GM23338 (cell line): ENCODE results near the gene LRBA. TPM values are rescaled to one million over a fixed set of nuclear protein-coding genes. Genes with fewer than 3 reads are reported as not detected.

Experiments
- ATAC-seq: fragments of 200-7000 bp; cut with Tn5 transposase; 3 replicates; pipeline ENCODE4 v1.9.1; 2020
- DNase-seq: peaks from one replicate; pipeline ENCODE4 v3.0.0-alpha.2; 2015; ENCODE audit warnings: low spot score
- H2AFZ ChIP-seq: fragments of 200-600 bp; sonication (generic); 2 replicates; pipeline ENCODE4 v1.8.0; 2016; ENCODE audit warnings: antibody characterized with exemption, mild to moderate bottlenecking, moderate library complexity
- H3F3A ChIP-seq: fragments of 200-600 bp; sonication (generic); replicated peaks from 2 replicates; pipeline ENCODE4 v1.8.0; 2017; ENCODE audit warnings: antibody characterized with exemption, mixed run types, low read depth
- H3K27ac ChIP-seq: fragments of 200-600 bp; sonication (generic); 2 replicates; pipeline ENCODE4 v1.6.1; 2016; ENCODE audit warnings: low read depth
- H3K27me3 ChIP-seq: fragments of 200-600 bp; sonication (generic); 2 replicates; pipeline ENCODE4 v1.8.0; 2016; ENCODE audit warnings: mild to moderate bottlenecking, mixed run types, moderate library complexity; ENCODE audit not compliant: insufficient read depth
- H3K36me3 ChIP-seq: fragments of 200-600 bp; sonication (generic); 2 replicates; pipeline ENCODE4 v1.8.0; 2016; ENCODE audit warnings: mild to moderate bottlenecking; ENCODE audit not compliant: insufficient read depth
- H3K4me1 ChIP-seq: fragments of 200-600 bp; sonication (generic); 2 replicates; pipeline ENCODE4 v1.8.0; 2016; ENCODE audit warnings: mild to moderate bottlenecking, moderate library complexity; ENCODE audit not compliant: insufficient read depth
- H3K4me2 ChIP-seq: fragments of 200-600 bp; sonication (generic); 2 replicates; pipeline ENCODE4 v1.7.1; 2017; ENCODE audit warnings: mixed run types
- H3K4me3 ChIP-seq: fragments of 200-600 bp; sonication (generic); 2 replicates; pipeline ENCODE4 v1.6.1; 2016; ENCODE audit warnings: mixed run types
- H3K79me2 ChIP-seq: fragments of 200-600 bp; sonication (generic); replicated peaks from 2 replicates; pipeline ENCODE4 v1.8.0; 2017; ENCODE audit warnings: mild to moderate bottlenecking; ENCODE audit not compliant: insufficient read depth
- H3K9me2 ChIP-seq: fragments of 200-600 bp; sonication (generic); 2 replicates; pipeline ENCODE4 v1.8.0; 2017; ENCODE audit not compliant: insufficient read depth
- H4K20me1 ChIP-seq: fragments of 200-600 bp; sonication (generic); replicated peaks from 2 replicates; pipeline ENCODE4 v1.8.0; 2017; ENCODE audit warnings: mild to moderate bottlenecking; ENCODE audit not compliant: insufficient read depth
- H3K27ac Mint-ChIP-seq: 2 replicates; pipeline ENCODE4 v1.8.0; 2020; ENCODE audit warnings: inconsistent platforms, mild to moderate bottlenecking, moderate library complexity, mixed read lengths
- H3K27me3 Mint-ChIP-seq: 3 replicates; pipeline ENCODE4 v1.8.0; 2022; ENCODE audit warnings: low read depth, mild to moderate bottlenecking, moderate library complexity, mixed read lengths, inconsistent platforms; ENCODE audit not compliant: insufficient read depth, poor library complexity
- H3K36me3 Mint-ChIP-seq: 3 replicates; pipeline ENCODE4 v1.8.0; 2021; ENCODE audit warnings: low read depth, mild to moderate bottlenecking, inconsistent platforms, moderate library complexity, mixed read lengths
- H3K4me1 Mint-ChIP-seq: 3 replicates; pipeline ENCODE4 v1.8.0; 2020; ENCODE audit warnings: mild to moderate bottlenecking, inconsistent platforms, mixed read lengths
- H3K4me3 Mint-ChIP-seq: 3 replicates; pipeline ENCODE4 v1.8.0; 2021; ENCODE audit warnings: moderate library complexity, mild to moderate bottlenecking, inconsistent platforms, mixed read lengths
- H3K9me3 Mint-ChIP-seq: 3 replicates; pipeline ENCODE4 v1.8.0; 2020; ENCODE audit warnings: moderate library complexity, mild to moderate bottlenecking, inconsistent platforms, mixed read lengths
- EZH2 ChIP-seq: fragments of 200-600 bp; sonication (generic); IDR thresholded peaks from one replicate; pipeline ENCODE4 v1.8.0; 2017; ENCODE audit warnings: antibody characterized with exemption, mild to moderate bottlenecking, low read depth; ENCODE audit not compliant: unreplicated experiment
- EZH2phosphoT487 ChIP-seq: fragments of 200-600 bp; sonication (generic); IDR thresholded peaks from one replicate; pipeline ENCODE4 v1.8.1; 2018; ENCODE audit warnings: antibody characterized with exemption; ENCODE audit not compliant: unreplicated experiment
- JUNB ChIP-seq: IDR thresholded peaks from one replicate; pipeline ENCODE4 v1.6.1; 2016; ENCODE audit warnings: antibody characterized with exemption; ENCODE audit not compliant: unreplicated experiment
- NANOG ChIP-seq: IDR thresholded peaks from 2 replicates; pipeline ENCODE4 v1.6.1; 2016; ENCODE audit warnings: antibody characterized with exemption, borderline replicate concordance
- STAT1 ChIP-seq: IDR thresholded peaks from one replicate; pipeline ENCODE4 v1.6.1; 2016; ENCODE audit warnings: antibody characterized with exemption; ENCODE audit not compliant: unreplicated experiment
- ZNF114 ChIP-seq: fragments of 250-450 bp; sonication (Bioruptor Pico); IDR thresholded peaks from 2 replicates; pipeline ENCODE4 v1.5.0; 2020; ENCODE audit warnings: mild to moderate bottlenecking, moderate library complexity
- ZNF331 ChIP-seq: fragments of 250-450 bp; sonication (Bioruptor Pico); IDR thresholded peaks from 2 replicates; pipeline ENCODE4 v1.5.0; 2020; ENCODE audit warnings: low read depth, mild to moderate bottlenecking, moderate library complexity
- polyA plus RNA-seq: library from polyadenylated mRNA; unstranded; fragments of >200 nt; fragmentation: Nextera tagmentation; extraction: Ambion mirVana; gene quantifications from 2 replicates; pipeline ENCODE4 v1.2.1, GENCODE V29; 2016
- total RNA-seq: library from RNA; depleted of rRNA; stranded (reverse); fragments of >200 nt; shearing (Covaris generic); gene quantifications from 2 replicates; pipeline ENCODE4 v1.2.3, GENCODE V29; 2014
- TF ChIP-seq, protein P1 (sequence below): IDR thresholded peaks from 2 replicates; pipeline ENCODE4 v1.6.1; 2016; ENCODE audit warnings: antibody characterized with exemption
- TF ChIP-seq, protein P2 (sequence below): fragments of 250-450 bp; sonication (Bioruptor Pico); IDR thresholded peaks from 2 replicates; pipeline ENCODE4 v1.5.0; 2020; ENCODE audit warnings: mild to moderate bottlenecking, moderate library complexity
- TF ChIP-seq, protein P3 (sequence below), 2 experiments: fragments of 200-600 bp in 1 of 2; sonication (generic) in 1 of 2; conservative IDR thresholded peaks; 2 replicates each; pipeline versions ENCODE4 v1.5.1 to v1.6.1; 2016 to 2017; ENCODE audit warnings: antibody characterized with exemption in 2 of 2, low read depth in 2 of 2, mild to moderate bottlenecking in 2 of 2, moderate library complexity in 1 of 2

Gene LRBA
- total and polyA plus RNA-seq, 2 experiments from 2014 or later, result 23.3 to 126 TPM

DNA sequence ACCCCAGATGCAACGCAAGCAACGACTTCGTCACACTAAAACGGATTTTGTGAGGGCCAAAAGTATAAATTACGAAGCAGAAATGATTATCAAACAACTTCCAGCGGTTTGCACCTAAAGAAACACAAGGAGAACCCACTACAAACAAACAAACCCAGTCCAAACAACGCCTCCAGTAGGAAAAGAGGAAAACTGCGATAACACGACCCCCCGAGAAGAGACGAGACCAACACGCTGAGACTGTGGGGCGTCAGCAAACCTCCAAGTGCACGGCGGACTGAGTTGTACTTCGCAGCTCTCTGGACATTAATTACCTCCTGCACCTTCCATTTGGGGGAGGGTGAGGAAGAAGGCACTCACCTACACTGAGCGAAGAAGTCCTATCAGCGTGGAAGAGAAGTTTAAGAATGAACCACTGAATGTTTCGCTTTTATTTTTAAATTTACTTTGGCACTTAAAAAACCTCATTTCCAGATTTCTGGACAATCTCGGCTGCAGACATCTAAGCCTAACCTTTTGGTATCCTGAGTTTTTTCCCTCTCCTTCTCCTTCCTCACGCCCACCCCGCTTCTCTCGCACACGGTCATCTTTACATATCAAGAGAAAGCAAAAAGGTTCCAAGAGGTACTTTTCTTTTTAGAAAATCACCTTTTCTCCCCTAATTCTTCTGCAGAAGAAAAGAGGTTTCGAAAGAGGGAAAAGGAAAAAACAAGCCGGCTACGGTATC lies 432.8 kb downstream of the LRBA start, which contains the start of gene MAB21L2:
Gene MAB21L2 (plus strand): TSS at position 6 of the 727 bp plus-strand sequence. CDS start 879 bp downstream, outside the sequence.
- no peaks in the 10 kb centered on the region for H3K79me2 ChIP-seq
- ATAC-seq (peak; percentile 9), DNase-seq (peak; percentile 29)
- Mint-ChIP-seq H3K9me3 (no peaks in the 10 kb centered on the region), H3K36me3 (no peaks in the 10 kb centered on the region), H3K4me1 (peaks cover 52% of the 10 kb centered on the region), H3K27ac (no peak within 1 kb of the TSS), H3K27me3 (peaks cover 66% of the 10 kb centered on the region), H3K4me3 (peak within 1 kb of the TSS; percentile 87)
- TF ChIP-seq EZH2phosphoT487, result no peak
- TF ChIP-seq STAT1, result no peak
- TF ChIP-seq JUNB, result no peak
- peak; percentile 50 for TF ChIP-seq EZH2
- TF ChIP-seq, protein P1, sequence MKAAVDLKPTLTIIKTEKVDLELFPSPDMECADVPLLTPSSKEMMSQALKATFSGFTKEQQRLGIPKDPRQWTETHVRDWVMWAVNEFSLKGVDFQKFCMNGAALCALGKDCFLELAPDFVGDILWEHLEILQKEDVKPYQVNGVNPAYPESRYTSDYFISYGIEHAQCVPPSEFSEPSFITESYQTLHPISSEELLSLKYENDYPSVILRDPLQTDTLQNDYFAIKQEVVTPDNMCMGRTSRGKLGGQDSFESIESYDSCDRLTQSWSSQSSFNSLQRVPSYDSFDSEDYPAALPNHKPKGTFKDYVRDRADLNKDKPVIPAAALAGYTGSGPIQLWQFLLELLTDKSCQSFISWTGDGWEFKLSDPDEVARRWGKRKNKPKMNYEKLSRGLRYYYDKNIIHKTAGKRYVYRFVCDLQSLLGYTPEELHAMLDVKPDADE, result no peak
- TF ChIP-seq NANOG, result no peak
- TF ChIP-seq, protein P2, sequence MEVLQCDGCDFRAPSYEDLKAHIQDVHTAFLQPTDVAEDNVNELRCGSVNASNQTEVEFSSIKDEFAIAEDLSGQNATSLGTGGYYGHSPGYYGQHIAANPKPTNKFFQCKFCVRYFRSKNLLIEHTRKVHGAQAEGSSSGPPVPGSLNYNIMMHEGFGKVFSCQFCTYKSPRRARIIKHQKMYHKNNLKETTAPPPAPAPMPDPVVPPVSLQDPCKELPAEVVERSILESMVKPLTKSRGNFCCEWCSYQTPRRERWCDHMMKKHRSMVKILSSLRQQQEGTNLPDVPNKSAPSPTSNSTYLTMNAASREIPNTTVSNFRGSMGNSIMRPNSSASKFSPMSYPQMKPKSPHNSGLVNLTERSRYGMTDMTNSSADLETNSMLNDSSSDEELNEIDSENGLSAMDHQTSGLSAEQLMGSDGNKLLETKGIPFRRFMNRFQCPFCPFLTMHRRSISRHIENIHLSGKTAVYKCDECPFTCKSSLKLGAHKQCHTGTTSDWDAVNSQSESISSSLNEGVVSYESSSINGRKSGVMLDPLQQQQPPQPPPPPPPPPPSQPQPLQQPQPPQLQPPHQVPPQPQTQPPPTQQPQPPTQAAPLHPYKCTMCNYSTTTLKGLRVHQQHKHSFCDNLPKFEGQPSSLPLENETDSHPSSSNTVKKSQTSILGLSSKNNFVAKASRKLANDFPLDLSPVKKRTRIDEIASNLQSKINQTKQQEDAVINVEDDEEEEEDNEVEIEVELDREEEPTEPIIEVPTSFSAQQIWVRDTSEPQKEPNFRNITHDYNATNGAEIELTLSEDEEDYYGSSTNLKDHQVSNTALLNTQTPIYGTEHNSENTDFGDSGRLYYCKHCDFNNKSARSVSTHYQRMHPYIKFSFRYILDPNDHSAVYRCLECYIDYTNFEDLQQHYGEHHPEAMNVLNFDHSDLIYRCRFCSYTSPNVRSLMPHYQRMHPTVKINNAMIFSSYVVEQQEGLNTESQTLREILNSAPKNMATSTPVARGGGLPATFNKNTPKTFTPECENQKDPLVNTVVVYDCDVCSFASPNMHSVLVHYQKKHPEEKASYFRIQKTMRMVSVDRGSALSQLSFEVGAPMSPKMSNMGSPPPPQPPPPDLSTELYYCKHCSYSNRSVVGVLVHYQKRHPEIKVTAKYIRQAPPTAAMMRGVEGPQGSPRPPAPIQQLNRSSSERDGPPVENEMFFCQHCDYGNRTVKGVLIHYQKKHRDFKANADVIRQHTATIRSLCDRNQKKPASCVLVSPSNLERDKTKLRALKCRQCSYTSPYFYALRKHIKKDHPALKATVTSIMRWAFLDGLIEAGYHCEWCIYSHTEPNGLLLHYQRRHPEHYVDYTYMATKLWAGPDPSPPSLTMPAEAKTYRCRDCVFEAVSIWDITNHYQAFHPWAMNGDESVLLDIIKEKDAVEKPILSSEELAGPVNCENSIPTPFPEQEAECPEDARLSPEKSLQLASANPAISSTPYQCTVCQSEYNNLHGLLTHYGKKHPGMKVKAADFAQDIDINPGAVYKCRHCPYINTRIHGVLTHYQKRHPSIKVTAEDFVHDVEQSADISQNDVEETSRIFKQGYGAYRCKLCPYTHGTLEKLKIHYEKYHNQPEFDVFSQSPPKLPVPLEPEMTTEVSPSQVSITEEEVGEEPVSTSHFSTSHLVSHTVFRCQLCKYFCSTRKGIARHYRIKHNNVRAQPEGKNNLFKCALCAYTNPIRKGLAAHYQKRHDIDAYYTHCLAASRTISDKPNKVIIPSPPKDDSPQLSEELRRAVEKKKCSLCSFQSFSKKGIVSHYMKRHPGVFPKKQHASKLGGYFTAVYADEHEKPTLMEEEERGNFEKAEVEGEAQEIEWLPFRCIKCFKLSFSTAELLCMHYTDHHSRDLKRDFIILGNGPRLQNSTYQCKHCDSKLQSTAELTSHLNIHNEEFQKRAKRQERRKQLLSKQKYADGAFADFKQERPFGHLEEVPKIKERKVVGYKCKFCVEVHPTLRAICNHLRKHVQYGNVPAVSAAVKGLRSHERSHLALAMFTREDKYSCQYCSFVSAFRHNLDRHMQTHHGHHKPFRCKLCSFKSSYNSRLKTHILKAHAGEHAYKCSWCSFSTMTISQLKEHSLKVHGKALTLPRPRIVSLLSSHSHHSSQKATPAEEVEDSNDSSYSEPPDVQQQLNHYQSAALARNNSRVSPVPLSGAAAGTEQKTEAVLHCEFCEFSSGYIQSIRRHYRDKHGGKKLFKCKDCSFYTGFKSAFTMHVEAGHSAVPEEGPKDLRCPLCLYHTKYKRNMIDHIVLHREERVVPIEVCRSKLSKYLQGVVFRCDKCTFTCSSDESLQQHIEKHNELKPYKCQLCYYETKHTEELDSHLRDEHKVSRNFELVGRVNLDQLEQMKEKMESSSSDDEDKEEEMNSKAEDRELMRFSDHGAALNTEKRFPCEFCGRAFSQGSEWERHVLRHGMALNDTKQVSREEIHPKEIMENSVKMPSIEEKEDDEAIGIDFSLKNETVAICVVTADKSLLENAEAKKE, result no peak
- no peak for TF ChIP-seq ZNF331 (CRISPR knock-in tag)
- no peak for TF ChIP-seq ZNF114 (CRISPR knock-in tag)
- TF ChIP-seq, protein P3, sequence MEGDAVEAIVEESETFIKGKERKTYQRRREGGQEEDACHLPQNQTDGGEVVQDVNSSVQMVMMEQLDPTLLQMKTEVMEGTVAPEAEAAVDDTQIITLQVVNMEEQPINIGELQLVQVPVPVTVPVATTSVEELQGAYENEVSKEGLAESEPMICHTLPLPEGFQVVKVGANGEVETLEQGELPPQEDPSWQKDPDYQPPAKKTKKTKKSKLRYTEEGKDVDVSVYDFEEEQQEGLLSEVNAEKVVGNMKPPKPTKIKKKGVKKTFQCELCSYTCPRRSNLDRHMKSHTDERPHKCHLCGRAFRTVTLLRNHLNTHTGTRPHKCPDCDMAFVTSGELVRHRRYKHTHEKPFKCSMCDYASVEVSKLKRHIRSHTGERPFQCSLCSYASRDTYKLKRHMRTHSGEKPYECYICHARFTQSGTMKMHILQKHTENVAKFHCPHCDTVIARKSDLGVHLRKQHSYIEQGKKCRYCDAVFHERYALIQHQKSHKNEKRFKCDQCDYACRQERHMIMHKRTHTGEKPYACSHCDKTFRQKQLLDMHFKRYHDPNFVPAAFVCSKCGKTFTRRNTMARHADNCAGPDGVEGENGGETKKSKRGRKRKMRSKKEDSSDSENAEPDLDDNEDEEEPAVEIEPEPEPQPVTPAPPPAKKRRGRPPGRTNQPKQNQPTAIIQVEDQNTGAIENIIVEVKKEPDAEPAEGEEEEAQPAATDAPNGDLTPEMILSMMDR (conservative IDR thresholded peaks at IDR 0.05; ENCODE audit: low read depth in 2 of 2), result 0 out of 4 replicates have a peak, but pooled peaks have one; percentile 6 to 9
- peak within 1 kb of the TSS; percentile 92 for H3K4me2 ChIP-seq
- H3K4me1 ChIP-seq, result peaks cover 46% of the 10 kb centered on the region
- H4K20me1 ChIP-seq, result peaks cover 24% of the 10 kb centered on the region
- H3K27me3 ChIP-seq, result peaks cover 93% of the 10 kb centered on the region
- no peaks in the 10 kb centered on the region for H3F3A ChIP-seq
- H3K36me3 ChIP-seq, result no peaks in the 10 kb centered on the region
- H3K4me3 ChIP-seq, result peak within 1 kb of the TSS; percentile 65
- H2AFZ ChIP-seq, result no peak within 1 kb of the TSS
- H3K9me2 ChIP-seq, result no peaks in the 10 kb centered on the region
- no peak within 1 kb of the TSS for H3K27ac ChIP-seq
